HCT116 (cell line): ENCODE measurements around the gene CEP72. TPM values are rescaled to one million over a fixed set of nuclear protein-coding genes. Genes with fewer than 3 reads are reported as not detected.

Experiments used
- ATAC-seq: fragments of 200-7000 bp; cut with Tn5 transposase; 2 replicates; pipeline ENCODE4 v1.9.1; 2020; ENCODE audit warnings: mild to moderate bottlenecking, moderate library complexity
- BruUV-seq: library from RNA; stranded (reverse); fragments of 400-500 nt; replicated peaks from 2 replicates; lab custom pipeline; 2021; lab: Mats Ljungman, UMichigan
- CTCF ChIA-PET: fragments of 300-600 bp; sonication (Branson Sonifier 250); formaldehyde crosslinking; loops from one replicate; lab custom pipeline; 2021; ENCODE audit warnings: antibody characterized with exemption; lab: Charles Lee
- POLR2A ChIA-PET: fragments of 300-600, 350-600 bp; sonication (Branson Sonifier 250); formaldehyde crosslinking; loops from one replicate; lab custom pipeline; 2021; ENCODE audit warnings: antibody characterized with exemption; lab: Charles Lee
- RAD21 ChIA-PET, 2 experiments: fragments of 300-600 bp; sonication (Branson Sonifier 250); formaldehyde crosslinking; loops; one replicate each; lab custom pipeline; 2023; ENCODE audit warnings: low total read pairs in 2 of 2; ENCODE audit not compliant: uncharacterized antibody in 2 of 2, unreplicated experiment in 2 of 2, low non-redundant PET in 1 of 2; lab: Charles Lee
- DNase-seq: peaks from one replicate; pipeline ENCODE4 v3.0.0-alpha.2; 2010; ENCODE audit warnings: low read depth, low spot score
- H2AFZ ChIP-seq: fragments of 200-600 bp; shearing (Covaris generic), sonication (generic); 2 replicates; pipeline ENCODE4 v1.6.1; 2017; ENCODE audit warnings: low read depth, mixed run types, mixed read lengths, antibody characterized with exemption, low read length; ENCODE audit not compliant: poor library complexity, severe bottlenecking
- H3K27ac ChIP-seq: 2 replicates; pipeline ENCODE4 v1.5.1; 2012; ENCODE audit warnings: low read depth, low read length
- H3K27me3 ChIP-seq: fragments of 200-600 bp; sonication (generic); 2 replicates; pipeline ENCODE4 v1.6.1; 2016; ENCODE audit warnings: mixed run types, low read length, mixed read lengths; ENCODE audit not compliant: insufficient read depth
- H3K36me3 ChIP-seq, 2 experiments: fragments of 200-500 bp in 1 of 2; fragments of 200-600 bp in 1 of 2; sonication (Bioruptor generic) in 1 of 2; sonication (generic) in 1 of 2; 2 replicates each; pipeline versions ENCODE4 v1.5.1 to v1.6.1; 2014 to 2016; ENCODE audit warnings: low read length in 2 of 2, inconsistent platforms in 1 of 2, mixed read lengths in 1 of 2, mixed run types in 1 of 2; ENCODE audit not compliant: insufficient read depth in 2 of 2, control insufficient read depth in 1 of 2
- H3K4me1 ChIP-seq, 2 experiments: fragments of 200-600 bp in 1 of 2; sonication (generic) in 1 of 2; 2 replicates each; pipeline versions ENCODE4 v1.5.1 to v1.6.1; 2012 to 2017; ENCODE audit warnings: low read length in 2 of 2, inconsistent platforms in 1 of 2, mild to moderate bottlenecking in 1 of 2, mixed read lengths in 1 of 2, mixed run types in 1 of 2, moderate library complexity in 1 of 2; ENCODE audit not compliant: insufficient read depth in 2 of 2, control insufficient read depth in 1 of 2
- H3K4me2 ChIP-seq: fragments of 200-600 bp; sonication (generic); 2 replicates; pipeline ENCODE4 v1.6.1; 2017; ENCODE audit warnings: mixed run types, low read length, mixed read lengths
- H3K4me3 ChIP-seq, 2 experiments: fragments of 200-600 bp in 1 of 2; sonication (generic) in 1 of 2; replicated peaks in 1 of 2; 2 replicates each; pipeline ENCODE4 v1.5.1; 2011 to 2016; ENCODE audit warnings: low read length in 2 of 2, control low read depth in 1 of 2, low read depth in 1 of 2, mild to moderate bottlenecking in 1 of 2, mixed read lengths in 1 of 2, mixed run types in 1 of 2
- H3K79me2 ChIP-seq: fragments of 200-600 bp; sonication (generic); 2 replicates; pipeline ENCODE4 v1.6.1; 2017; ENCODE audit warnings: mild to moderate bottlenecking, mixed run types, low read length, moderate library complexity, mixed read lengths; ENCODE audit not compliant: insufficient read depth
- H3K9ac ChIP-seq: fragments of 200-600 bp; sonication (generic); 2 replicates; pipeline ENCODE4 v1.6.1; 2016; ENCODE audit warnings: low read length, mixed read lengths
- H3K9me2 ChIP-seq: fragments of 200-600 bp; sonication (generic), shearing (Covaris generic); 2 replicates; pipeline ENCODE4 v1.6.1; 2017; ENCODE audit warnings: mixed run types, mild to moderate bottlenecking, moderate library complexity; ENCODE audit not compliant: insufficient read depth
- H3K9me3 ChIP-seq, 2 experiments: fragments of 200-500 bp in 1 of 2; fragments of 200-600 bp in 1 of 2; sonication (Bioruptor generic) in 1 of 2; sonication (generic) in 1 of 2; 2 replicates each; pipeline ENCODE4 v1.6.1; 2014 to 2017; ENCODE audit warnings: low read length in 2 of 2, mixed read lengths in 2 of 2, inconsistent platforms in 1 of 2, low read depth in 1 of 2, mild to moderate bottlenecking in 1 of 2, mixed run types in 1 of 2, moderate library complexity in 1 of 2; ENCODE audit not compliant: control insufficient read depth in 1 of 2, insufficient read depth in 1 of 2
- H4K20me1 ChIP-seq: fragments of 200-600 bp; sonication (generic), shearing (Covaris generic); 2 replicates; pipeline ENCODE4 v1.6.1; 2017; ENCODE audit warnings: mixed run types, mild to moderate bottlenecking, moderate library complexity; ENCODE audit not compliant: insufficient read depth
- EGR1 ChIP-seq: IDR thresholded peaks from 2 replicates; pipeline ENCODE4 v1.6.1; 2012; ENCODE audit warnings: low read depth
- FOSL1 ChIP-seq: IDR thresholded peaks from 2 replicates; pipeline ENCODE4 v1.6.1; 2012; ENCODE audit warnings: low read depth
- JUND ChIP-seq: IDR thresholded peaks from 2 replicates; pipeline ENCODE4 v1.6.1; 2012
- POLR2A ChIP-seq: IDR thresholded peaks from 2 replicates; pipeline ENCODE4 v1.7.0; 2011; ENCODE audit warnings: borderline replicate concordance; ENCODE audit not compliant: insufficient read depth, insufficient read length; ENCODE audit errors: extremely low read depth
- POLR2AphosphoS5 ChIP-seq: IDR thresholded peaks from 2 replicates; pipeline ENCODE4 v1.6.1; 2011; ENCODE audit warnings: mild to moderate bottlenecking, low read depth, low read length, moderate library complexity
- RAD21 ChIP-seq: IDR thresholded peaks from 2 replicates; pipeline ENCODE4 v1.6.1; 2012; ENCODE audit warnings: low read depth, mild to moderate bottlenecking
- SP1 ChIP-seq: IDR thresholded peaks from 2 replicates; pipeline ENCODE4 v1.6.1; 2012; ENCODE audit warnings: low read depth
- TCF7L2 ChIP-seq: IDR thresholded peaks from 2 replicates; pipeline ENCODE4 v1.7.0; 2011; ENCODE audit warnings: borderline replicate concordance, inconsistent platforms; ENCODE audit not compliant: insufficient read depth, insufficient read length; ENCODE audit errors: extremely low read depth
- intact Hi-C: fragments of 100-400 bp; cut with micrococcal nuclease; formaldehyde crosslinking; loops from 2 replicates; pipeline ENCODE4 v1.10.0; 2022
- total RNA-seq: library from RNA; stranded (reverse); gene quantifications from one replicate; pipeline ENCODE4 v1.2.1, GENCODE V29; 2021; ENCODE audit not compliant: unreplicated experiment
- TF ChIP-seq, protein P1 (sequence below): IDR thresholded peaks from 2 replicates; pipeline ENCODE4 v1.6.1; 2012
- TF ChIP-seq, protein P2 (sequence below), 3 experiments: fragments of 200-600 bp in 1 of 3; sonication (generic) in 1 of 3; IDR thresholded peaks in 2 of 3; conservative IDR thresholded peaks in 1 of 3; 2 replicates each; pipeline ENCODE4 v1.5.1; 2012 to 2017; ENCODE audit warnings: low read depth in 2 of 3, low read length in 2 of 3, antibody characterized with exemption in 1 of 3, borderline replicate concordance in 1 of 3, control low read depth in 1 of 3, mild to moderate bottlenecking in 1 of 3, mixed read lengths in 1 of 3, mixed run types in 1 of 3, moderate library complexity in 1 of 3; ENCODE audit not compliant: insufficient read depth in 1 of 3
- TF ChIP-seq, protein P3 (sequence below): IDR thresholded peaks from 2 replicates; pipeline ENCODE4 v1.6.1; 2012

The CEP72 gene
- total RNA-seq, 1 experiment from 2014 or later = 25.6 TPM

DNA sequence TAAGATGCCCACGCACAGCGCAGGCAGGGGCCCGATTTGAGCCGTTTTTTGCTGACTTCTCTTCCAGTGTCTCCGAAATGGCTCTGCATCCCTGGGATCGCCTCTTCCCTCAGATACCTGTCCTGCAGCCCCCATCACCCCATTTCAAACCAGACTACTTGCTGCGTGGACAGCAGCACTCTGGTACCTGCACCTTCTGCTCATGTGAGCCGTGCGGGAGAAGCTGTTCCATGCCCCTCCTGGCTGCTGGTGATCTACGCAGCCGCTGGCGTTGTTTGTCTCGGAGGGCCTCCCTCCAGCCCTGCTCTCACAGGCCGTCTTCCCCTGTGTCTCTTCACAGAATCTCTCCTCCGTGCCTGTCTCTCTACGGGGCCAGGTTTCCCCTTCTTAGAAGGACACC is 13.4 kb downstream of the CEP72 start:
- RAD21 ChIA-PET = no interaction called here

More for the DNA sequence above, 13.4 kb downstream of the CEP72 start:
- Histone ChIP-seq H3K4me2 (no peak overlapping the region), H4K20me1 (no peaks in the 10 kb centered on the region), H3K9me3 (no peaks in the 10 kb centered on the region), H3K27ac (no peak overlapping the region), H2AFZ (no peak overlapping the region), H3K79me2 (peaks cover 31% of the 10 kb centered on the region), H3K9me2 (no peaks in the 10 kb centered on the region), H3K27me3 (no peaks in the 10 kb centered on the region), H3K4me3 (no peak overlapping the region), H3K36me3 (peaks cover 15 to 43% of the 10 kb centered on the region in 2 experiments; a peak in 3 of 4 replicates), H3K4me1 (no peaks in the 10 kb centered on the region), H3K9ac (no peak overlapping the region)
- TF ChIP-seq JUND (no peak), FOSL1 (no peak), RAD21 (no peak), EGR1 (no peak), SP1 (no peak), POLR2A (no peak), TCF7L2 (no peak), POLR2AphosphoS5 (no peak)
- TF ChIP-seq, protein P1, sequence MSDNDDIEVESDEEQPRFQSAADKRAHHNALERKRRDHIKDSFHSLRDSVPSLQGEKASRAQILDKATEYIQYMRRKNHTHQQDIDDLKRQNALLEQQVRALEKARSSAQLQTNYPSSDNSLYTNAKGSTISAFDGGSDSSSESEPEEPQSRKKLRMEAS = no peak
- TF ChIP-seq, protein P2, sequence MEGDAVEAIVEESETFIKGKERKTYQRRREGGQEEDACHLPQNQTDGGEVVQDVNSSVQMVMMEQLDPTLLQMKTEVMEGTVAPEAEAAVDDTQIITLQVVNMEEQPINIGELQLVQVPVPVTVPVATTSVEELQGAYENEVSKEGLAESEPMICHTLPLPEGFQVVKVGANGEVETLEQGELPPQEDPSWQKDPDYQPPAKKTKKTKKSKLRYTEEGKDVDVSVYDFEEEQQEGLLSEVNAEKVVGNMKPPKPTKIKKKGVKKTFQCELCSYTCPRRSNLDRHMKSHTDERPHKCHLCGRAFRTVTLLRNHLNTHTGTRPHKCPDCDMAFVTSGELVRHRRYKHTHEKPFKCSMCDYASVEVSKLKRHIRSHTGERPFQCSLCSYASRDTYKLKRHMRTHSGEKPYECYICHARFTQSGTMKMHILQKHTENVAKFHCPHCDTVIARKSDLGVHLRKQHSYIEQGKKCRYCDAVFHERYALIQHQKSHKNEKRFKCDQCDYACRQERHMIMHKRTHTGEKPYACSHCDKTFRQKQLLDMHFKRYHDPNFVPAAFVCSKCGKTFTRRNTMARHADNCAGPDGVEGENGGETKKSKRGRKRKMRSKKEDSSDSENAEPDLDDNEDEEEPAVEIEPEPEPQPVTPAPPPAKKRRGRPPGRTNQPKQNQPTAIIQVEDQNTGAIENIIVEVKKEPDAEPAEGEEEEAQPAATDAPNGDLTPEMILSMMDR (IDR thresholded peaks at IDR 0.05 in 2 of 3, conservative IDR thresholded peaks at IDR 0.05 in 1 of 3; ENCODE audit: borderline replicate concordance in 1 of 3, insufficient read depth in 1 of 3, low read depth in 2 of 3, low read length in 2 of 3) = no peak
- TF ChIP-seq, protein P3, sequence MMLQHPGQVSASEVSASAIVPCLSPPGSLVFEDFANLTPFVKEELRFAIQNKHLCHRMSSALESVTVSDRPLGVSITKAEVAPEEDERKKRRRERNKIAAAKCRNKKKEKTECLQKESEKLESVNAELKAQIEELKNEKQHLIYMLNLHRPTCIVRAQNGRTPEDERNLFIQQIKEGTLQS = no peak
- intact Hi-C loops = no loop called here
- CTCF ChIA-PET = no interaction called here
- BruUV-seq = no TSS peak
- POLR2A ChIA-PET = no interaction called here
- ATAC-seq (no peak), DNase-seq (no peak)
